ENCODE measurements around the gene CSNK1E. TPM values are rescaled to one million over a fixed set of nuclear protein-coding genes. Genes with fewer than 3 reads are reported as not detected.

Gene CSNK1E
- total RNA-seq, 6 donors from 2014 or later, result 94.1 to 345 (median 123) TPM

DNA sequence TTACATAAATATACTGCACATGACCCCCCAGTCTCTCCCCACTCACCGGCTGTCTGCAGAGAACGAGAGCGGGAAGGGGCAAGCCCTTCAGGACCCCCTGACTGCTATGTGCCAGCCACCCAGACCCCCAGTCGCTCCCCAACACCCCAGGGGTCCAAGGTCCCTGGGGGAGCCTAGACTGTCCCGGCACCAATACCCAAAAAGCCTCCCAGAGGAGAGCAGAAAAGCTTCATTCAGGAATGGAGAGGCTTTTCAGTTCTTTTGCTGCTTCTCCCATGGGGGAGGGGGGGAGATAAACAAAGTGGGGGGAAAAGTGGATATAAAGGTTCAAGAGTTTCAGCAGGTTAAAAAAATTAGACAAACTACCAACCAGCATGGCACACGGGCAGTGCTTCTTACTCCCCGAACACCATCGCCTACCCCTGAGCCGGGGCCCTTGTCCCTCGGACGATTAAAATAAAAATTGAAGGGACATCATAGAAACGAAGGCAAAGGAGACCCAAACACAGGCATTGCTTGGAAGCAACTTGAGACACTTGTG lies 1.3 kb downstream of the CSNK1E start:
- ATAC-seq (ENCODE audit: low FRiP score in 2 of 2) (no peak), DNase-seq (no peak)
- WGBS, 2 donors, result 2 to 9% methylated on average over 12 of the region's 12 CpGs
- Histone ChIP-seq H3K27ac (peak overlapping the region; percentile 94 to 99 (median 97)), H3K4me1 (peaks cover 53 to 71% (median 56%) of the 10 kb centered on the region in 4 donors), H3K9me3 (no peaks in the 10 kb centered on the region), H3K4me3 (peak overlapping the region; percentile 49 to 66 (median 64)), H3K36me3 (peaks cover 0 to 15% (median 0%) of the 10 kb centered on the region in 4 donors), H3K27me3 (no peaks in the 10 kb centered on the region)
- TF ChIP-seq EP300 (IDR thresholded peaks at IDR 0.05), result no peak
- no peak for TF ChIP-seq POLR2AphosphoS5 (IDR thresholded peaks at IDR 0.05)
- TF ChIP-seq POLR2A (IDR thresholded peaks at IDR 0.05), result no peak

DNA sequence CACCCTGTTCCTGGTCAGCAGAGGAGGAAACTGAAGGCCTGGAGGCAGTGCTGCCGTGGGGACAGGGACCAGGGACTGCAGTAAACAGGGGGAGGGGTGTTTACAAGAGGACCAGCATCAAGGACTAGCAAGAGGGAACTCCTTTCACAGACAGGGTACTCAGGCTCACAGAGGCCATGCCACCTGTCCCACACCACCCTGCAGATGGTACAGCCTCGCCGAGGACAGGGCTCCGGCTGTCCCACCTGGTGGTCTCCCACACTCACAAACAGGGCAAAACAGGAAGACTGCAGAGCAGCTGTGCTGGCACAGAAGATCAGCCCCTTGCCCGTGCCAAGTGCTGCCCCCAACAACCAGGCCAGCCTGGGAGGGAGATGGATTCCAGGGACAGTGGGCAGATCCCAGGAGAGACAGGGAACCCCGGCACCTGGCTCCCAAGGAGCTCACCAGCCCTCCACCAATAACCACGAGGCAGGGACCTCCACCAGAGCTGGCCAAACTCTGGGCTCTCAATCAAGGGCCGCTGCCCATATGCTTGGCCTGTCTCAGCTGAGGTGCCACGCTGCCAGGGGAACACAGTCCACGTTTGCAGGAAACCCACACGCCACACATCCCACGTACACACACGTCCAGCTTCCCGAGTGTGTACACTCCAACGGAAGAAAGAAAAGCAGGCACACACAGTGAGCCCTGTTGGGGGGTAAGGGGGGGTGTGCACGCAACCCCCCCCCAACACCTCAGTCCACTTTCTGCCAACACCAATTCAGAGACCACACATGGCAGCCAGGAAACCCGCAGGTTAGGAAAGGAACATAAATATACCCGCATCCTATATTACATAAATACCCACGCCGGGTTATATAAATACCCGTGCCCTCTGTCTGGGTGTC lies 2.1 kb downstream of the CSNK1E start:
- ATAC-seq (ENCODE audit: low FRiP score in 2 of 2), result no peak

DNA sequence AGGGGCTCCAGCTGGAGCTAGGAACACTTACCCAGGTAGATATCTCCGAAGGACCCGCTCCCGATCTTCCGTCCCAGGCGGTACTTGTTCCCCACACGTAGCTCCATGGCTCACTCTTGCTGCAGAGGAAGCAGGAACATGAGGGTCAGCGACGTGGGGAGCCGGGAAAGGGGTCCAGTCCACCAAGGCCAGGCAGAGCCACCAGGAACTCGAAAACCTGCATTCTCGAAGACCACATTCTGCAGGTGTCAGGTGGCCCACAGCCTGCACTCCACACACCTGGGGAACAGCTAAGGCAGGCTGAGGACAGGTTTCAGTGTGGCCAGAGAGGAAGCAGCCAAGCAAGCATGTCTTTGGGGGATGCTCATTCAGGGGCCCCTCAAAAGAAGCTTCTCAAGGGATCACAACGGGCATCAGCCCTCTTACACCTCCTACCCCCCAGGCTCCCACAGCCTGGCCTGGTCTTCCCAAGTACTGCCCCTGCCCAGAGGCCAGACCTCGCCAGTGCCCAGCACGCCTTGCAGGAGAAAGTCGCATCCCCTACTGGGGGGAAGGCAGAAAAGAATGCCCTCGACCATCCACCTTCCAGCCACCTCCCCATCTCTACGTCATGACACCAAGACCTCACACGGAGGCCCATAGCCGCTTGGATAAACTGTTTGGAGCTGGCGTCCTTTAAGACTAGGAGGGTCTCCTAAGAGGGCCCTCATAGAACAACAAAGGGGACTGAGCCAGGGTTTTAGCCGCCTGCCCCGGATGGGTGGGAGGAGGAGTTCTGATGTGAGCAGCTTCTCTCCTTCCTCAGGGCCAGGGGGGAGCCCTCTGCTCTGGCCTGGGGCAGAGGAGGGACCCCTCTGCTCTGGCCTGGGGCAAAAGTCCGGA lies 2.9 kb downstream of the CSNK1E start:
- H3K9me3 ChIP-seq, result no peaks in the 10 kb centered on the region
- 65 to 75% methylated on average over 11 to 23 of the region's 23 CpGs for WGBS, 2 donors
- H3K4me3 ChIP-seq, result peak overlapping the region in 3 of 4 donors; percentile 62 to 66 (median 65)
- H3K4me1 ChIP-seq, result peaks cover 68 to 84% (median 71%) of the 10 kb centered on the region in 4 donors
- peaks cover 0 to 19% (median 0%) of the 10 kb centered on the region in 4 donors for H3K36me3 ChIP-seq
- no peaks in the 10 kb centered on the region for H3K27me3 ChIP-seq
- ATAC-seq (ENCODE audit: low FRiP score in 2 of 2), result no peak
- DNase-seq, result no peak
- H3K27ac ChIP-seq, result peak overlapping the region; percentile 94 to 99 (median 97)
- TF ChIP-seq EP300 (IDR thresholded peaks at IDR 0.05) (no peak), POLR2A (IDR thresholded peaks at IDR 0.05) (no peak)
- TF ChIP-seq, protein P1, sequence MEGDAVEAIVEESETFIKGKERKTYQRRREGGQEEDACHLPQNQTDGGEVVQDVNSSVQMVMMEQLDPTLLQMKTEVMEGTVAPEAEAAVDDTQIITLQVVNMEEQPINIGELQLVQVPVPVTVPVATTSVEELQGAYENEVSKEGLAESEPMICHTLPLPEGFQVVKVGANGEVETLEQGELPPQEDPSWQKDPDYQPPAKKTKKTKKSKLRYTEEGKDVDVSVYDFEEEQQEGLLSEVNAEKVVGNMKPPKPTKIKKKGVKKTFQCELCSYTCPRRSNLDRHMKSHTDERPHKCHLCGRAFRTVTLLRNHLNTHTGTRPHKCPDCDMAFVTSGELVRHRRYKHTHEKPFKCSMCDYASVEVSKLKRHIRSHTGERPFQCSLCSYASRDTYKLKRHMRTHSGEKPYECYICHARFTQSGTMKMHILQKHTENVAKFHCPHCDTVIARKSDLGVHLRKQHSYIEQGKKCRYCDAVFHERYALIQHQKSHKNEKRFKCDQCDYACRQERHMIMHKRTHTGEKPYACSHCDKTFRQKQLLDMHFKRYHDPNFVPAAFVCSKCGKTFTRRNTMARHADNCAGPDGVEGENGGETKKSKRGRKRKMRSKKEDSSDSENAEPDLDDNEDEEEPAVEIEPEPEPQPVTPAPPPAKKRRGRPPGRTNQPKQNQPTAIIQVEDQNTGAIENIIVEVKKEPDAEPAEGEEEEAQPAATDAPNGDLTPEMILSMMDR (IDR thresholded peaks at IDR 0.05), result no peak

More for the DNA sequence above, 2.1 kb downstream of the CSNK1E start:
- Histone ChIP-seq H3K9me3 (no peaks in the 10 kb centered on the region), H3K27me3 (no peaks in the 10 kb centered on the region), H3K36me3 (peaks cover 0 to 17% (median 0%) of the 10 kb centered on the region in 4 donors), H3K27ac (peak overlapping the region; percentile 94 to 99 (median 97)), H3K4me1 (peaks cover 60 to 79% (median 63%) of the 10 kb centered on the region in 4 donors), H3K4me3 (peak overlapping the region; percentile 49 to 66 (median 64))
- TF ChIP-seq EP300 (IDR thresholded peaks at IDR 0.05) (no peak), POLR2A (IDR thresholded peaks at IDR 0.05) (peak in 1 of 4 donors; percentile 2), POLR2AphosphoS5 (IDR thresholded peaks at IDR 0.05) (peak in 1 of 2 donors; percentile 5)
- TF ChIP-seq, protein P1 (IDR thresholded peaks at IDR 0.05), result no peak
- DNase-seq, result peak in 1 of 2 donors; percentile 48
- 7 to 11% methylated on average over 13 to 19 of the region's 21 CpGs for WGBS, 2 donors

DNA sequence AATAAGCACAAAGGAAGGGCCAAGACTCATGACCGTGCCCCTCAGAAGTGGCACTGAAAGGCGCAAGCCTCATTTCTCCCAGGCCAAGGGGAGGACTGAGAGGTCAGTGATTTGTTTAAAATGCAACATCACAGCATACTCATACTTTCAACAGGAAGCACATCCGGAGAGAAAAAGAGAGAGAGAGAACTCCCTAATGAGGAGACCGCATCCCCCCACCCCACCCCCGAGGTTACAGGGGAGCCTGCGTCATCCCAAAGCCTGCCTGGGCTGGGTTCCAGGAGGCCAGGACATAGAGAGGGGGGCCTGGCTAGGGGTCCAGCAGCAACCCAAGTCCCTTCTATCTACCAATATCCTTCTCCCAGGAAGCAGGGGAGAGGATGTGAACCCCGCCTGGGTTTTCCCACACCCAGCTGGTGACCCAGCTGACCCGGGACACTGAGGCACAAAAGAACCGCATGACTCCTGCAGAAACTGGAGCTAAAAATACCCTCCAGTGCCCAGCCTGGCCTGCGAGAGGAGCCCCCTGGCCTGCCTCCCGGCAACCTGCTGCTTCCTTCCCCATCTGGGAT lies 3.8 kb downstream of the CSNK1E start:
- H3K9me3 ChIP-seq, result no peaks in the 10 kb centered on the region
- 28 to 35% methylated on average over 7 to 11 of the region's 11 CpGs for WGBS, 2 donors
- ATAC-seq (ENCODE audit: low FRiP score in 2 of 2) (no peak), DNase-seq (no peak)
- peaks cover 0 to 25% (median 2%) of the 10 kb centered on the region in 4 donors for H3K36me3 ChIP-seq
- H3K4me1 ChIP-seq, result peaks cover 69 to 81% (median 73%) of the 10 kb centered on the region in 4 donors
- no peaks in the 10 kb centered on the region for H3K27me3 ChIP-seq
- H3K27ac ChIP-seq, result peak overlapping the region; percentile 94 to 99 (median 97)
- H3K4me3 ChIP-seq, result peak overlapping the region in 2 of 4 donors; percentile 65 to 66
- TF ChIP-seq POLR2AphosphoS5 (IDR thresholded peaks at IDR 0.05) (peak in 1 of 2 donors; percentile 30), EP300 (IDR thresholded peaks at IDR 0.05) (peak in 2 of 4 donors; percentile 2 to 7), POLR2A (IDR thresholded peaks at IDR 0.05) (no peak)
- TF ChIP-seq, protein P1 (IDR thresholded peaks at IDR 0.05), result no peak

Data from upper lobe of left lung (tissue), 6 donors.